Mucosa of rectum (tissue), 2 donors: ENCODE results near the gene HMGCL.

ENCODE experiments used
- H3K27ac ChIP-seq, 2 donors: one replicate each; pipeline ENCODE4 v1.7.0; 2013; ENCODE audit warnings: inconsistent platforms in 2 of 2, low read depth in 2 of 2, low read length in 2 of 2
- H3K27me3 ChIP-seq, 2 donors: one replicate each; pipeline ENCODE4 v1.7.0; 2013; ENCODE audit warnings: low read length in 2 of 2; ENCODE audit not compliant: control insufficient read depth in 2 of 2, insufficient read depth in 2 of 2
- H3K36me3 ChIP-seq, 2 donors: one replicate each; pipeline ENCODE4 v1.7.0; 2013; ENCODE audit warnings: low read length in 2 of 2; ENCODE audit not compliant: control insufficient read depth in 2 of 2, insufficient read depth in 2 of 2
- H3K4me1 ChIP-seq, 2 donors: one replicate each; pipeline ENCODE4 v1.7.0; 2013; ENCODE audit warnings: low read length in 2 of 2, mild to moderate bottlenecking in 1 of 2; ENCODE audit not compliant: control insufficient read depth in 2 of 2, insufficient read depth in 2 of 2
- H3K4me3 ChIP-seq, 2 donors: one replicate each; pipeline ENCODE4 v1.7.0; 2013; ENCODE audit warnings: low read length in 2 of 2
- H3K9ac ChIP-seq, 2 donors: one replicate each; pipeline ENCODE4 v1.7.0; 2013; ENCODE audit warnings: low read length in 2 of 2, low read depth in 1 of 2, mild to moderate bottlenecking in 1 of 2
- H3K9me3 ChIP-seq, 2 donors: one replicate each; pipeline ENCODE4 v1.7.0; 2013; ENCODE audit warnings: low read length in 2 of 2; ENCODE audit not compliant: control insufficient read depth in 2 of 2
- donor health status: healthy.
- donor health status: Normal muscosa, but diverticular disease.

The HMGCL gene

GRCh38 chr1:23757812-23758211 is 67.4 kb downstream of the HMGCL start:
- Histone ChIP-seq H3K9me3 (no peaks in the 10 kb centered on the region), H3K9ac (no peak overlapping the region), H3K36me3 (peaks cover 77 to 82% of the 10 kb centered on the region in 2 donors), H3K4me3 (no peak overlapping the region), H3K4me1 (no peaks in the 10 kb centered on the region), H3K27me3 (no peaks in the 10 kb centered on the region), H3K27ac (no peak overlapping the region)

GRCh38 chr1:23756676-23757075 is 68.6 kb downstream of the HMGCL start:
- H3K36me3 ChIP-seq, result peaks cover 88 to 90% of the 10 kb centered on the region in 2 donors
- no peak overlapping the region for H3K27ac ChIP-seq
- no peak overlapping the region for H3K9ac ChIP-seq

GRCh38 chr1:23752909-23753308 is 72.3 kb downstream of the HMGCL start:
- Histone ChIP-seq H3K4me1 (no peaks in the 10 kb centered on the region), H3K36me3 (peaks cover 76 to 81% of the 10 kb centered on the region in 2 donors), H3K9ac (no peak overlapping the region), H3K4me3 (no peak overlapping the region), H3K27ac (no peak overlapping the region), H3K27me3 (no peaks in the 10 kb centered on the region), H3K9me3 (no peaks in the 10 kb centered on the region)

More at GRCh38 chr1:23756676-23757075, 68.6 kb downstream of the HMGCL start:
- H3K27me3 ChIP-seq, result no peaks in the 10 kb centered on the region
- no peaks in the 10 kb centered on the region for H3K4me1 ChIP-seq
- H3K9me3 ChIP-seq, result no peaks in the 10 kb centered on the region
- H3K4me3 ChIP-seq, result no peak overlapping the region
